Smooth muscle cell (in vitro differentiated cells): Measurements from ENCODE around the gene LRIT1. TPM values are rescaled to one million over a fixed set of nuclear protein-coding genes. Genes with fewer than 3 reads are reported as not detected.

ENCODE experiments used
- DNase-seq: peaks from one replicate; lab custom pipeline; 2025; ENCODE audit not compliant: unreplicated experiment; lab: John Stamatoyannopoulos, UW
- H2AFZ ChIP-seq: fragments of 200-600 bp; sonication (generic); 2 replicates; pipeline ENCODE4 v1.6.0; 2016; ENCODE audit warnings: antibody characterized with exemption, low read depth, mild to moderate bottlenecking
- H3F3A ChIP-seq: fragments of 200-600 bp; sonication (generic); 2 replicates; pipeline ENCODE4 v1.6.0; 2017; ENCODE audit warnings: antibody characterized with exemption, low read depth
- H3K27ac ChIP-seq: fragments of 200-600 bp; sonication (generic); 2 replicates; pipeline ENCODE4 v1.5.1; 2016; ENCODE audit warnings: low read depth, mild to moderate bottlenecking
- H3K27me3 ChIP-seq: fragments of 200-600 bp; sonication (generic); 2 replicates; pipeline ENCODE4 v1.6.1; 2016; ENCODE audit warnings: low read depth, mild to moderate bottlenecking
- H3K36me3 ChIP-seq: fragments of 200-600 bp; sonication (generic); 2 replicates; pipeline ENCODE4 v1.5.1; 2016; ENCODE audit warnings: low read depth
- H3K4me1 ChIP-seq: fragments of 200-600 bp; sonication (generic); 2 replicates; pipeline ENCODE4 v1.5.1; 2016; ENCODE audit warnings: low read depth
- H3K4me2 ChIP-seq: fragments of 200-600 bp; sonication (generic); 2 replicates; pipeline ENCODE4 v1.6.0; 2016; ENCODE audit warnings: mild to moderate bottlenecking
- H3K4me3 ChIP-seq: fragments of 200-600 bp; sonication (generic); 2 replicates; pipeline ENCODE4 v1.5.1; 2016; ENCODE audit warnings: mild to moderate bottlenecking
- H3K79me2 ChIP-seq: fragments of 200-600 bp; sonication (generic); 2 replicates; pipeline ENCODE4 v1.6.0; 2016; ENCODE audit warnings: low read depth, mild to moderate bottlenecking
- H3K9ac ChIP-seq: fragments of 200-600 bp; sonication (generic); 2 replicates; pipeline ENCODE4 v1.6.0; 2016; ENCODE audit warnings: low read depth
- H3K9me3 ChIP-seq: fragments of 200-600 bp; sonication (generic); replicated peaks from 2 replicates; pipeline ENCODE4 v1.5.1; 2016; ENCODE audit warnings: low read depth
- H4K20me1 ChIP-seq: fragments of 200-600 bp; sonication (generic); 2 replicates; pipeline ENCODE4 v1.6.0; 2016; ENCODE audit warnings: low read depth
- CTCF ChIP-seq: fragments of 200-600 bp; sonication (generic); IDR thresholded peaks from 2 replicates; pipeline ENCODE4 v1.5.1; 2017; ENCODE audit warnings: borderline replicate concordance, mild to moderate bottlenecking, antibody characterized with exemption; ENCODE audit not compliant: insufficient read depth, poor library complexity, severe bottlenecking
- WGBS: methylation state at CpG from one replicate; pipeline ENCODE4 v1.1.7; 2016; ENCODE audit warnings: low lambda C conversion rate; 5-methylcytosine and 5-hydroxymethylcytosine counted together
- polyA plus RNA-seq: library from polyadenylated mRNA; unstranded; fragments of >200 nt; fragmentation: Nextera tagmentation; extraction: Ambion mirVana; gene quantifications from 2 replicates; pipeline ENCODE4 v1.2.1, GENCODE V29; 2016
- total RNA-seq: library from RNA; depleted of rRNA; stranded (reverse); fragments of >200 nt; gene quantifications from 2 replicates; pipeline ENCODE4 v1.2.3, GENCODE V29; 2014

LRIT1 gene
- total and polyA plus RNA-seq, 2 experiments from 2014 or later = not detected

- Histone ChIP-seq H3F3A (no peaks in the 10 kb centered on the region), H3K4me1 (no peaks in the 10 kb centered on the region), H4K20me1 (no peaks in the 10 kb centered on the region), H3K27ac (no peak overlapping the region), H3K4me2 (no peak overlapping the region), H2AFZ (no peak overlapping the region), H3K79me2 (no peaks in the 10 kb centered on the region), H3K36me3 (no peaks in the 10 kb centered on the region), H3K27me3 (no peaks in the 10 kb centered on the region), H3K9ac (no peak overlapping the region), H3K9me3 (no peaks in the 10 kb centered on the region), H3K4me3 (no peak overlapping the region)
- 97% methylated on average over 5 of the region's 5 CpGs for whole genome bisulfite sequencing
- TF ChIP-seq CTCF = no peak
- no peak for DNase-seq
Observed at GRCh38 chr10:84181631-84182030, 59.7 kb downstream of the LRIT1 start.

Other genes starting within 250 kb of the LRIT1 start
- 160 and 171 TPM in 2 replicates for gene GHITM, start 102.0 kb downstream of the LRIT1 start, total RNA-seq
- 147 and 160 TPM in 2 replicates for gene GHITM, start 102.0 kb downstream of the LRIT1 start, polyA plus RNA-seq
- gene GPR15LG, start 67.7 kb downstream of the LRIT1 start, total RNA-seq = 0.45 and 1.6 TPM in 2 replicates
- gene GPR15LG, start 67.7 kb downstream of the LRIT1 start, polyA plus RNA-seq = 0.49 TPM in 1 of 2 replicates, not detected in the other
- gene CDHR1, start 47.0 kb downstream of the LRIT1 start, total RNA-seq = 0.67 and 4.3 TPM in 2 replicates
- 1.2 and 1.9 TPM in 2 replicates for gene CDHR1, start 47.0 kb downstream of the LRIT1 start, polyA plus RNA-seq
- not detected in 2 replicates for gene LRIT2, start 16.0 kb downstream of the LRIT1 start, total RNA-seq
- gene LRIT2, start 16.0 kb downstream of the LRIT1 start, polyA plus RNA-seq = not detected in 2 replicates
- not detected in 2 replicates for gene RGR, start 3.5 kb upstream of the LRIT1 start, total RNA-seq
- not detected in 2 replicates for gene RGR, start 3.5 kb upstream of the LRIT1 start, polyA plus RNA-seq
- 42.1 and 53.8 TPM in 2 replicates for gene CCSER2, start 87.0 kb upstream of the LRIT1 start, total RNA-seq
- gene CCSER2, start 87.0 kb upstream of the LRIT1 start, polyA plus RNA-seq = 32.8 and 46.9 TPM in 2 replicates